NT2/D1 (cell line): Measurements from ENCODE around the gene TDRD9.

Experiments used
- YY1 ChIP-seq: IDR thresholded peaks from 2 replicates; pipeline ENCODE4 v1.6.1; 2011; ENCODE audit not compliant: insufficient read length, insufficient read depth
- ZNF274 ChIP-seq: IDR thresholded peaks from 2 replicates; pipeline ENCODE4 v1.6.1; 2011; ENCODE audit warnings: mild to moderate bottlenecking, low read depth, low read length

DNA sequence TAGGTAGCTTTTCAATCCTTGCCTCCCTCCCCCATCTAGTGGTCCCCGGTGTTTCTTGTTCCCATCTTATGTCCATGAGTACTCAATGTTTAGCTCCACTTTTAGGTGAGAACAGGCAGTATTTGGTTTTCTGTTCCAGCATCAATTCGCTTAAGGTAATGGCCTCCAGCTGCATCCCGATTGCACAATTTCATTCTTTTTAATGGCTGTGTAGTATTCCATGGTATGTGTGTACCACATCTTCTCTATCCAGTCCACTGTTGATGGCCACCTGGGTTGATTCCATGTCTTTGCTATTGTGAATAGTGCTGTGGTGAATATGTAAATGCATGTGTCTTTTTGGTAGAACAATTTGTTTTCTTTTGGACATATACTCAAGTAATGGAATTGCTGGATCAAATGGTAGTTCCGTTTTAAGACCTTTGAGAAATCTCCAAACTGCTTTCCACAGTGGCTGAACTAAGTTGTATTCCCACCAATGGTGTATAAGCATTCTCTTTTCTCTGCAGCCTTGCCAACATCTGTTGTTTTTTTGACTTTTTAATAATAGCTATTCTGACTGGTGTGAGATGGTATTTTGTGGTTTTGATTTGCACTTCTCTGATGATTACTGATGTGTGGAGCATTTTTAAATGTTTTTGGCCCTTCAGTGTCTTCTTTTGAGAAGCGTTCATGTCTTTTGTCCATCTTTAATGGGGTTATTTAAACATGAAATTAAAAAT lies 123.0 kb downstream of the TDRD9 start:
- TF ChIP-seq ZNF274 (no peak), YY1 (no peak)
